Measurements from ENCODE around the gene GRIN2C. TPM values are rescaled to one million over a fixed set of nuclear protein-coding genes. Genes with fewer than 3 reads are reported as not detected.

GRIN2C gene
- total and polyA plus RNA-seq, 2 of the 4 experiments (the other 2 are of a cell fraction): 0.22 TPM; not detected in 1

- no peak for DNase-seq
- Histone ChIP-seq H4K8ac (ENCODE audit: low read depth in 2 of 2, low read length in 2 of 2) (no peak overlapping the region), H3K27me3 (ENCODE audit: control insufficient read depth, insufficient read depth, low read length) (peaks cover under 1% of the 10 kb centered on the region; the same call in 1 of the 2 replicates), H3K4me3 (ENCODE audit: insufficient read depth, low read depth, low read length) (no peak overlapping the region), H3K9me3 (ENCODE audit: control insufficient read depth, insufficient read depth, low read length) (no peaks in the 10 kb centered on the region), H4K5ac (ENCODE audit: low read depth, low read length) (no peak overlapping the region), H3K4me2 (ENCODE audit: low read depth, low read length) (no peak overlapping the region), H2BK5ac (ENCODE audit: low read depth, low read length, poor library complexity, severe bottlenecking) (no peak overlapping the region), H3K9ac (ENCODE audit: low read depth, low read length) (no peak overlapping the region), H3K14ac (replicated peaks; ENCODE audit: low read depth, low read length) (no peak overlapping the region), H2AFZ (replicated peaks; ENCODE audit: low read length, poor library complexity) (no peak overlapping the region), H3K4ac (ENCODE audit: low read depth, low read length) (no peak overlapping the region), H2BK15ac (ENCODE audit: low read depth, low read length) (no peak overlapping the region), H2BK20ac (ENCODE audit: low read depth, low read length) (no peak overlapping the region), H3K27ac (ENCODE audit: insufficient read depth, low read length) (no peak overlapping the region), H3K23ac (ENCODE audit: low read depth, low read length) (no peak overlapping the region), H2AK9ac (replicated peaks; ENCODE audit: low read depth, low read length, poor library complexity) (no peak overlapping the region), H2BK120ac (ENCODE audit: low read depth, low read length) (no peak overlapping the region), H3K4me1 (ENCODE audit: control insufficient read depth, insufficient read depth, low read length) (peaks cover 12% of the 10 kb centered on the region), H4K20me1 (ENCODE audit: insufficient read depth, low read length) (no peaks in the 10 kb centered on the region; the same call in 1 of the 2 replicates), H3K36me3 (ENCODE audit: control insufficient read depth, insufficient read depth, low read length) (peaks cover 7% of the 10 kb centered on the region), H3K79me1 (ENCODE audit: low read depth in 1 of 2, low read length in 2 of 2) (no peaks in the 10 kb centered on the region), H4K91ac (ENCODE audit: insufficient read depth, low read depth, low read length) (no peak overlapping the region), H2AK5ac (ENCODE audit: low read depth, low read length) (no peak overlapping the region), H3K18ac (ENCODE audit: low read depth, low read length) (no peak overlapping the region), H3K9me1 (ENCODE audit: insufficient read depth, low read length) (no peaks in the 10 kb centered on the region), H3K56ac (ENCODE audit: extremely low read depth, insufficient read depth, low read length) (no peak overlapping the region)
- dilution Hi-C loops (cut with HindIII; ENCODE audit: low sequenced_read_pairs, unreplicated experiment): no loop called here
- ATAC-seq (ENCODE audit: low read depth): no peak
- in situ Hi-C loops (cut with MboI; ENCODE audit: low sequenced_read_pairs): no loop called here
- BruUV-seq (replicated peaks): no TSS peak
- ChIA-PET POLR2A (ENCODE audit: unreplicated experiment) (no interaction called here), CTCF (no interaction called here)
- intact Hi-C loops (cut with micrococcal nuclease): no loop called here
- TF ChIP-seq CEBPB (IDR thresholded peaks at IDR 0.05; ENCODE audit: low read depth, low read length) (no peak), POLR2A (IDR thresholded peaks at IDR 0.05; ENCODE audit: low read depth, low read length) (no peak), RCOR1 (IDR thresholded peaks at IDR 0.05; ENCODE audit: insufficient replicate concordance, low read length) (no peak), CHD1 (IDR thresholded peaks at IDR 0.05; ENCODE audit: low read depth, low read length) (no peak), FOS (IDR thresholded peaks at IDR 0.05; ENCODE audit: low read depth, low read length) (no peak), RAD21 (IDR thresholded peaks at IDR 0.05; ENCODE audit: low read length) (no peak), ELK1 (IDR thresholded peaks at IDR 0.05; ENCODE audit: borderline replicate concordance, low read depth, low read length) (no peak), RFX5 (IDR thresholded peaks at IDR 0.05; ENCODE audit: low read depth, low read length) (no peak)
- 78% methylated on average over 4 of the region's 9 CpGs; no CpG with 5 or more reads in 1 of the 2 experiments for WGBS, 2 experiments (ENCODE audit: extremely low coverage in 2 of 2, insufficient read length in 1 of 2)
Measured at GRCh38 chr17:74838274-74838673, 21.4 kb downstream of the GRIN2C start.

All from IMR-90 (cell line).